Muscle of leg (tissue), 16 donors: ENCODE measurements around the gene CKB. TPM values are rescaled to one million over a fixed set of nuclear protein-coding genes. Genes with fewer than 3 reads are reported as not detected.

Experiments used
- DNase-seq: peaks from one replicate; pipeline ENCODE4 v3.0.0; 2013
- H3K27ac ChIP-seq: one replicate; pipeline ENCODE4 v1.5.1; 2013; ENCODE audit warnings: mild to moderate bottlenecking, low read length, control low read depth
- H3K27me3 ChIP-seq: one replicate; pipeline ENCODE4 v1.6.1; 2013; ENCODE audit warnings: low read length; ENCODE audit not compliant: control insufficient read depth, insufficient read depth
- H3K36me3 ChIP-seq: one replicate; pipeline ENCODE4 v1.6.1; 2013; ENCODE audit warnings: low read length; ENCODE audit not compliant: control insufficient read depth, insufficient read depth
- H3K4me1 ChIP-seq: one replicate; pipeline ENCODE4 v1.6.1; 2013; ENCODE audit warnings: low read length; ENCODE audit not compliant: control insufficient read depth, insufficient read depth
- H3K4me3 ChIP-seq: one replicate; pipeline ENCODE4 v1.5.1; 2013; ENCODE audit warnings: low read length, control low read depth
- H3K9me3 ChIP-seq: replicated peaks from 2 replicates; pipeline ENCODE4 v1.6.1; 2013; ENCODE audit warnings: low read depth, low read length; ENCODE audit not compliant: control insufficient read depth
- WGBS: methylation state at CpG from one replicate; pipeline ENCODE4 v1.1.5; 2013; ENCODE audit warnings: missing lambda C conversion rate; ENCODE audit not compliant: insufficient coverage; 5-methylcytosine and 5-hydroxymethylcytosine counted together
- long read RNA-seq, 11 donors: transcript quantifications; one replicate each; lab custom pipeline, GENCODE V29; 2026
- polyA plus RNA-seq, 8 donors: library from polyadenylated mRNA; unstranded; fragments of 120-200 nt; gene quantifications; one replicate each; pipeline versions ENCODE4 v1.2.1 to v1.2.3, GENCODE V29; 2013; ENCODE audit warnings: inconsistent platforms in 1 of 8, low replicate concordance in 1 of 8; ENCODE audit not compliant: insufficient read length in 8 of 8, insufficient read depth in 1 of 8
- total RNA-seq: library from RNA; stranded (reverse); fragments of 120-200 nt; gene quantifications from one replicate; pipeline ENCODE4 v1.2.4, GENCODE V29; 2013

Gene CKB
- 155 TPM for total RNA-seq
- 100 to 1,000 TPM; 223 to 560 (median 346) TPM for polyA plus RNA-seq
- long read RNA-seq, donor 1, transcript CKB-201 (8 exons, 1,709 nt), result major isoform, 67 of 75 reads
- long read RNA-seq, donor 1, partial matches to known transcripts, result 0 of 75 reads
- long read RNA-seq, donor 1, other reads (novel, unspliced or antisense), result 0 of 75 reads
- long read RNA-seq, donor 2, transcript CKB-201 (8 exons, 1,709 nt), result major isoform, 7 of 20 reads
- long read RNA-seq, donor 2, partial matches to known transcripts, result 7 of 20 reads
- long read RNA-seq, donor 2, other reads (novel, unspliced or antisense), result 0 of 20 reads
- long read RNA-seq, donor 3, transcript CKB-201 (8 exons, 1,709 nt), result major isoform, 63 of 91 reads
- long read RNA-seq, donor 3, transcript CKB-202 (4 exons, 1,170 nt), result minor isoform, 8 of 91 reads
- long read RNA-seq, donor 3, partial matches to known transcripts, result 12 of 91 reads
- long read RNA-seq, donor 3, other reads (novel, unspliced or antisense), result 0 of 91 reads
- long read RNA-seq, donor 4, transcript CKB-210 (3 exons, 625 nt), result minor isoform, 6 of 133 reads
- long read RNA-seq, donor 4, transcript CKB-202 (4 exons, 1,170 nt), result minor isoform, 8 of 133 reads
- long read RNA-seq, donor 4, transcript CKB-201 (8 exons, 1,709 nt), result major isoform, 47 of 133 reads
- long read RNA-seq, donor 4, transcript CKB-209 (3 exons, 803 nt), result minor isoform, 29 of 133 reads
- long read RNA-seq, donor 4, partial matches to known transcripts, result 30 of 133 reads
- long read RNA-seq, donor 4, other reads (novel, unspliced or antisense), result 5 of 133 reads
- long read RNA-seq, donor 5, transcript CKB-209 (3 exons, 803 nt), result minor isoform, 18 of 423 reads
- long read RNA-seq, donor 5, transcript CKB-202 (4 exons, 1,170 nt), result minor isoform, 12 of 423 reads
- long read RNA-seq, donor 5, transcript CKB-201 (8 exons, 1,709 nt), result major isoform, 307 of 423 reads
- long read RNA-seq, donor 5, partial matches to known transcripts, result 64 of 423 reads
- long read RNA-seq, donor 5, other reads (novel, unspliced or antisense), result 10 of 423 reads
- long read RNA-seq, donor 6, transcript CKB-202 (4 exons, 1,170 nt), result minor isoform, 10 of 254 reads
- long read RNA-seq, donor 6, transcript CKB-209 (3 exons, 803 nt), result minor isoform, 23 of 254 reads
- long read RNA-seq, donor 6, transcript CKB-210 (3 exons, 625 nt), result minor isoform, 6 of 254 reads
- long read RNA-seq, donor 6, transcript CKB-201 (8 exons, 1,709 nt), result major isoform, 155 of 254 reads
- long read RNA-seq, donor 6, partial matches to known transcripts, result 43 of 254 reads
- long read RNA-seq, donor 6, other reads (novel, unspliced or antisense), result 6 of 254 reads
- long read RNA-seq, donor 7, transcript CKB-209 (3 exons, 803 nt), result minor isoform, 14 of 195 reads
- long read RNA-seq, donor 7, transcript CKB-213 (4 exons, 755 nt), result minor isoform, 6 of 195 reads
- long read RNA-seq, donor 7, transcript CKB-201 (8 exons, 1,709 nt), result major isoform, 122 of 195 reads
- long read RNA-seq, donor 7, transcript CKB-210 (3 exons, 625 nt), result minor isoform, 7 of 195 reads
- long read RNA-seq, donor 7, partial matches to known transcripts, result 38 of 195 reads
- long read RNA-seq, donor 7, other reads (novel, unspliced or antisense), result 0 of 195 reads
- long read RNA-seq, donor 8, transcript CKB-210 (3 exons, 625 nt), result minor isoform, 5 of 103 reads
- long read RNA-seq, donor 8, transcript CKB-202 (4 exons, 1,170 nt), result minor isoform, 9 of 103 reads
- long read RNA-seq, donor 8, transcript CKB-201 (8 exons, 1,709 nt), result major isoform, 34 of 103 reads
- long read RNA-seq, donor 8, transcript CKB-209 (3 exons, 803 nt), result minor isoform, 16 of 103 reads
- long read RNA-seq, donor 8, partial matches to known transcripts, result 30 of 103 reads
- long read RNA-seq, donor 8, other reads (novel, unspliced or antisense), result 0 of 103 reads
- long read RNA-seq, donor 9, transcript CKB-201 (8 exons, 1,709 nt), result major isoform, 81 of 154 reads
- long read RNA-seq, donor 9, transcript CKB-202 (4 exons, 1,170 nt), result minor isoform, 13 of 154 reads
- long read RNA-seq, donor 9, transcript CKB-209 (3 exons, 803 nt), result minor isoform, 17 of 154 reads
- long read RNA-seq, donor 9, partial matches to known transcripts, result 32 of 154 reads
- long read RNA-seq, donor 9, other reads (novel, unspliced or antisense), result 0 of 154 reads
- long read RNA-seq, donor 10, transcript CKB-202 (4 exons, 1,170 nt), result minor isoform, 6 of 181 reads
- long read RNA-seq, donor 10, transcript CKB-201 (8 exons, 1,709 nt), result major isoform, 98 of 181 reads
- long read RNA-seq, donor 10, transcript CKB-209 (3 exons, 803 nt), result minor isoform, 23 of 181 reads
- long read RNA-seq, donor 10, partial matches to known transcripts, result 45 of 181 reads
- long read RNA-seq, donor 10, other reads (novel, unspliced or antisense), result 0 of 181 reads
- long read RNA-seq, donor 11, transcript CKB-201 (8 exons, 1,709 nt), result major isoform, 135 of 222 reads
- long read RNA-seq, donor 11, transcript CKB-202 (4 exons, 1,170 nt), result minor isoform, 9 of 222 reads
- long read RNA-seq, donor 11, transcript CKB-210 (3 exons, 625 nt), result minor isoform, 7 of 222 reads
- long read RNA-seq, donor 11, transcript CKB-209 (3 exons, 803 nt), result minor isoform, 15 of 222 reads
- long read RNA-seq, donor 11, partial matches to known transcripts, result 43 of 222 reads
- long read RNA-seq, donor 11, other reads (novel, unspliced or antisense), result 0 of 222 reads

DNA sequence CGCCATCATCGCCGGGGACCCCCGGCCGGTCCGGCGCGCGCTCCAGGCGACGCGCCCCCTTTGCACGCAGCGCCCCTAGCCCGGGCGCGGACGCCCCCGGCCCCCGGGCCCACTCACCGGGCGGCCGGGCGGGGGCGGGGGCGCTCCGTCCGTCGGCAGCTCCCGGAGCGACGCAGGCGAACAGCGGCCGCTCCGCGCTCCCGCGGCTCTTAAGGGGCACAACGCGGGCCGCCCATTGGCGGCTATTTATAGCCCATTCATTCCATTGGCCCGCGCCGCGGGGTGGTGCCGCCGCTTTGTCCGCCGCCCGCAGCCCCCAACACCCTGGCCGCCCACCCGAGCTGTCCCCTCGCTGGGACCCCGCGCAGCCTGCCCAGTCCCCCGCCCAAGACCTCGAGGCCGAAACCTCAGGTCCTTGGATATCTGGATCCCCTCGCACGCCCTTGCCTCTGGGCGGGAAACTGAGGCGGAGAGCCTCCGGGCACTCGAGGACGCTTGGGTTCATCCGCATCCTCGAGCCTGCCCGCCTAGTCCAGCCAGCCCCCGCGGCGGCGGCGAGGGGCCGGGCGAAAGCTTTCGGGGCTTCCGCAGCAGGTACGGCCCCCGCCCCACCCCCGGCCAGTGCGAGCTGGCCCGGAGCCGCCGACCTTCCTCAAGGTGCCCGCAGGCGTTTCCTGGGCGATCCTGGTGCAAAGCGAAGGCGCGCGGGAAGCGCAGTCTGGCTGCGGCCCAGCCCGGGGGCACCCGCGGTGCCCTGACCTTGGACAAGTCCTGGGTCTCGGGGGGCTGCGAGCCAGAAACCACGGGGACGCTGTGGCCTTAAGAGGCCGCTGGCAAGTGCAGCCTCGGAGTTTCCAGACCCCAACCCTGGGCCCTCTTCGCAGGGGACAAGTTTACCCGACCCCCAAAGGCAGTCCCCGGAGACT is at the start of gene CKB:
TSS of gene CKB (minus strand) at position 182 of the 926 bp plus-strand sequence. CDS start 337 bp downstream, outside the sequence.
- Histone ChIP-seq H3K9me3 (no peaks in the 10 kb centered on the region), H3K4me1 (peaks cover 75% of the 10 kb centered on the region), H3K27ac (no peak within 1 kb of the TSS), H3K4me3 (peak within 1 kb of the TSS; percentile 51), H3K36me3 (peaks cover 11% of the 10 kb centered on the region), H3K27me3 (peaks cover 32% of the 10 kb centered on the region)
- peak; percentile 79 for DNase-seq
- WGBS, result under 1% methylated on average over 103 of the region's 107 CpGs

DNA sequence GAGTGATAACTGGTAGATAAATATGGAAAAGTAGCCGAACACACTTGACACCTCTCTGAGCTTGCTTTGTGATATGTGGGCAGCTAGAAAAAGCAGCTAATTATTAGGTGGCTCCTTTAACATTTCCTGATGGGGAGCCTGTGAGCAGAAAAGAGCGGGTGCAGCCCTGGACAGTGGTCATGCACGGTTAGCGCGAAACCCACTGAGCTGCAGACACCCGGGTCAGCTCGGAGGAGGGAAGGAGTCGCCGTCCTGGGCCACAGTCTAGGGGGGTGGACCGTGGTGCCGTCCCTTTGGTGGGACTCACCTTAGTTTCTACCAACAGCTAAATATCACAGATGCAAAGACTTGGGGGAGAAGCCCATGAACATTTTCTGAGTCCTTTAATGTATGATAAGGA is 46.8 kb upstream of the CKB start:
- Histone ChIP-seq H3K27ac (no peak overlapping the region), H3K4me3 (no peak overlapping the region), H3K4me1 (no peaks in the 10 kb centered on the region), H3K9me3 (no peaks in the 10 kb centered on the region), H3K27me3 (no peaks in the 10 kb centered on the region), H3K36me3 (peaks cover 26% of the 10 kb centered on the region)
- no peak for DNase-seq
- WGBS, result 83% methylated on average over 1 of the region's 11 CpGs

DNA sequence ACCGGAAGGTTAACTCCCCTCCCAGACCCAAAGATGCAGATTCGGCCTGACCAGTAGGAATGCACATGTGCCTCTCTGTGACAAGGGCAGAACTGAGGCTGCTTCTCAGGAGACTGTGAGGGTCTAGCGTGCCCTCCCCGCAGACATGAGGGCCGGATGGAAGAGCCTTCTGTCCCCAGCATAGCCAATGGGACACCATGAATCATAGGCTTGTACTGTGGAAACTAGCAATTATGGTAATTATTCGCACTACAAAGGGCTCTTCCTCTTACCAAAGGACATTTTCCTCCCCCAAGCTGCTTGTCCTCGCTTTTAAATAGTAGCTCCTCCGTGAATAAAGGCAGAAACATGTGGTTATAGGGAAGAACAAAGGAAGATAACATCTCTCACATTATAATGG is 46.3 kb upstream of the CKB start:
- WGBS, result 77% methylated on average over 2 of the region's 8 CpGs
- no peak overlapping the region for H3K4me3 ChIP-seq
- H3K9me3 ChIP-seq, result no peaks in the 10 kb centered on the region
- H3K36me3 ChIP-seq, result peaks cover 22% of the 10 kb centered on the region
- H3K4me1 ChIP-seq, result peaks cover 4% of the 10 kb centered on the region
- no peaks in the 10 kb centered on the region for H3K27me3 ChIP-seq
- no peak for DNase-seq
- no peak overlapping the region for H3K27ac ChIP-seq

DNA sequence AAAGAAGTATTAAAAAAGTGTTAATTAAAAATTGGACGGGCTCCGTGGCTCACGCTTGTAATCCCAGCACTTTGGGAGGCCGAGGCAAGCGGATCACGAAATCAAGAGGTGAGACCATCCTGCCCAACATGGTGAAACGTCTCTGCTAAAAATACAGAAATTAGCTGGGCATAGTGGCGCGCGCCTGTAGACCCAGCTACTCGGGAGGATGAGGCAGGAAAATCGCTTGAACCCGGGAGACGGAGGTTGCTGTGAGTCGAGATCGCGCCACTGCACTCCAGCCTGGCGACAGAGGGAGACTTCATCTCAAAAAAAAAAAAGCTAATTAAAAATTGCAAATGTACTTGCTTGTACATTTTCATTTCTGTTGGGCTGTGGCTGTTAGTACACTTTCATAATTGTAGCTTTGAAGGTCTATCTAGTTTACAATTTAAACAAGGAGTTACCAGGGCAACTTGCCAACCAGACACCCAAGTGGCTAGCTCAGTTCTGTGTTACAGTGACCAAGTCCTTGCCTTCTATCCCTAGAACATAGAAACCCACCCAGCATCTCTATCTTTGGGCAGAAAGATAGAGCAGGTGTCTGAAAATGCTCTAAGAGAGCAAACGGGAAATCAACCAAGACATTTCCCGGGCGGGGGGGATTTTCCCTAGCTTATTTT is 41.3 kb upstream of the CKB start:
- no peaks in the 10 kb centered on the region for H3K27me3 ChIP-seq
- 56% methylated on average over 13 of the region's 21 CpGs for WGBS
- H3K4me3 ChIP-seq, result peak overlapping the region; percentile 93
- H3K9me3 ChIP-seq, result no peaks in the 10 kb centered on the region
- H3K27ac ChIP-seq, result no peak overlapping the region
- peaks cover 22% of the 10 kb centered on the region for H3K36me3 ChIP-seq
- no peak for DNase-seq
- H3K4me1 ChIP-seq, result peaks cover 29% of the 10 kb centered on the region

DNA sequence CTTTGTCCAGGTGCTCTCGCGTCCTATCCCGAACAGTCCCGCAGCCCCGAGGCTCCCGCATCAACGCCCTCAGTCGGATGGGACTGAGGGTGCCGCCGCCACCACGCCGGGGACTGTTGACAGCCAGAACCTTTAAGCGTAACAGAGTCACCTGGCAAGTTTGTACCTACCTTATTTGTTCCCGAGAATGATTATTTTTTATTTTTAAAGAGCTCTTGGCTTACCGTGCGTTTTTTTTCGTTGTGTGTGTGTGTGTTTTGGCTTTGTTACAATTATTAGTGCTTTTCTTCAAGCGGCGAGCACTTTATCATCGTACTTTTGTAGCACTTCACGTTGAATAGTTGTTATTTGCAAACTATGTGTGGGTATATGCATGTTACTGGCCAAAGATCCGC is 40.6 kb upstream of the CKB start:
- peak overlapping the region; percentile 67 for H3K27ac ChIP-seq
- DNase-seq, result no peak
- no peaks in the 10 kb centered on the region for H3K9me3 ChIP-seq
- H3K36me3 ChIP-seq, result peaks cover 26% of the 10 kb centered on the region
- peak overlapping the region; percentile 93 for H3K4me3 ChIP-seq
- H3K27me3 ChIP-seq, result no peaks in the 10 kb centered on the region
- peaks cover 34% of the 10 kb centered on the region for H3K4me1 ChIP-seq
- 0% methylated on average over 15 of the region's 22 CpGs for WGBS

DNA sequence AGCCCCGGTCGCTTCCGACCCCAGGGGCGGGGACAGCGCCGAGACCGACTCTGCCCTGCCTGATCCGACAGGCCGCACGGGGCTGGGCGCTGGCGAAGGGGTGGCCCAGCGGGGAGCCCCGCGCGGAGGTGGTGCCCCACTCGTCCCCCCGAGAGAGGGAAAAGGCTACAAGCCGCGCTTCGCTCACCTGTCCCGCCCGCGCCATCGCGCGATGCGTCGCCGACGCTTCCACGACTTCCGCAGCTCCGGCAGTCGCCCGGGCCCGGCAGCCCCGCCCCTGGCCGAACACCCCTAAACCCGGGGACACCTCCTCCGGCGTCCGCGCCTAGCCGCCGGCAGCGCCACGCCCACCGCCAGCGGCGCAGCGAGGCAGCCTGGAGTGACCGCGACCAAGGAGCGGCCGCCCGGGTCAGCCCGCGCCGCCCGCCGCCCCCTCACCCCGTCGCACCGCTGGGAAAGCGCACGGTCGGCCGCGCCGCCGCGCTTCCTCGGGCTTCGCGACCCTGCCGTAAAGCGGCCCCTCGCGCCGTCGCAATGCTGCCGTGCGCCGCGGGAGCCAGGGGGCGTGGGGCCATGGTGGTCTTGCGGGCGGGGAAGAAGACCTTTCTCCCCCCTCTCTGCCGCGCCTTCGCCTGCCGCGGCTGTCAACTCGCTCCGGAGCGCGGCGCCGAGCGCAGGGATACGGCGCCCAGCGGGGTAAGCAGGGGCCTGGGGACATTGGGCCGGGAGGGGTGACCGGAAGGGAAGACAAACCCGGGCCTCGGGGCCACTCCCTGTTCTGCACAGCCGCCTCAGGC is 40.0 kb upstream of the CKB start, which contains the start of the genes BAG5 and COA8:
TSS of gene BAG5 (minus strand) at position 229 of the 797 bp plus-strand sequence. CDS start 1,493 bp downstream, outside the sequence.
TSS of gene COA8 (plus strand) at position 532 of the 797 bp plus-strand sequence. CDS start at position 574, 42 bp downstream.
- no peaks in the 10 kb centered on the region for H3K9me3 ChIP-seq
- peak within 1 kb of the TSS; percentile 95 for H3K4me3 ChIP-seq
- peak; percentile 94 for DNase-seq
- 0% methylated on average over 105 of the region's 109 CpGs for WGBS
- peaks cover 21% of the 10 kb centered on the region for H3K36me3 ChIP-seq
- H3K27ac ChIP-seq, result peak within 1 kb of the TSS; percentile 87
- no peaks in the 10 kb centered on the region for H3K27me3 ChIP-seq
- H3K4me1 ChIP-seq, result peaks cover 37% of the 10 kb centered on the region
